ENCODE data around the gene HEPH. TPM values are rescaled to one million over a fixed set of nuclear protein-coding genes. Genes with fewer than 3 reads are reported as not detected.

Gene HEPH
- total and polyA plus RNA-seq, 8 donors: 0.31 to 2.7 (median 0.79) TPM

- no peaks in the 10 kb centered on the region for H3K9me3 ChIP-seq
- H3K27ac ChIP-seq: no peak overlapping the region
- H3K27me3 ChIP-seq: peaks cover 0 to 19% (median 0%) of the 10 kb centered on the region in 4 donors
- TF ChIP-seq CTCF (IDR thresholded peaks at IDR 0.05): no peak
- intact Hi-C loops (cut with DNase I): no loop called here
- ATAC-seq (no peak), FAIRE-seq (no peak), DNase-seq (no peak)
- WGBS, 2 donors: 32 to 42% methylated on average over 1 of the region's 1 CpG
- H3K4me3 ChIP-seq: no peak overlapping the region
- H3K4me1 ChIP-seq: no peaks in the 10 kb centered on the region
- H3K36me3 ChIP-seq: no peaks in the 10 kb centered on the region
Measured at GRCh38 chrX:66142351-66142750, 21.7 kb upstream of the HEPH start.

- Histone ChIP-seq H3K4me1 (no peaks in the 10 kb centered on the region), H3K27ac (no peak overlapping the region), H3K4me3 (no peak overlapping the region), H3K9me3 (no peaks in the 10 kb centered on the region), H3K36me3 (no peaks in the 10 kb centered on the region), H3K27me3 (peaks cover 0 to 19% (median 0%) of the 10 kb centered on the region in 4 donors)
- TF ChIP-seq CTCF (IDR thresholded peaks at IDR 0.05): no peak
- intact Hi-C loops (cut with DNase I): no loop called here
- FAIRE-seq: no peak
- WGBS, 2 donors: 39 to 64% methylated on average over 2 of the region's 2 CpGs
- DNase-seq: no peak
- no peak for ATAC-seq
Measured at GRCh38 chrX:66144258-66144657, 19.8 kb upstream of the HEPH start.

DNA sequence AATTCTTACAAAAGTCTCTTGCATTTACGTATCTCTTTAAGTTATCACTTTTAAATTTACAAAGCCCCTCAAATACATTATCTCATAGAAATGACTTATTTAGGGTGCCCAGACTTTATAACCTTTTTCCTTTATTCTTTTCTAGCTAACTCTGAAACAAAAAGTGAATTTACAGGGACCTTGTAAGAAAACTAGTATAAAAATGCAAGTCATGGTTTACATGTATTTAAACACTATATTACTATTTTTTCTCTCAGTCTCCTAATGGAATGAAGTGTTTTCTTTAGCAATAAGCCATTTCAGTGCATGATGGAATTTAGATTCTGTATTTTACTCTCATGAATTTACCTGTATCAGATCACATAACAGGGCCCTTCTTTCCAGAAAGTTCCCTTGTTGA lies 14.5 kb upstream of the HEPH start:
- no peak for FAIRE-seq
- 62 to 69% methylated on average over 1 of the region's 1 CpG for WGBS, 2 donors
- ATAC-seq: no peak

DNA sequence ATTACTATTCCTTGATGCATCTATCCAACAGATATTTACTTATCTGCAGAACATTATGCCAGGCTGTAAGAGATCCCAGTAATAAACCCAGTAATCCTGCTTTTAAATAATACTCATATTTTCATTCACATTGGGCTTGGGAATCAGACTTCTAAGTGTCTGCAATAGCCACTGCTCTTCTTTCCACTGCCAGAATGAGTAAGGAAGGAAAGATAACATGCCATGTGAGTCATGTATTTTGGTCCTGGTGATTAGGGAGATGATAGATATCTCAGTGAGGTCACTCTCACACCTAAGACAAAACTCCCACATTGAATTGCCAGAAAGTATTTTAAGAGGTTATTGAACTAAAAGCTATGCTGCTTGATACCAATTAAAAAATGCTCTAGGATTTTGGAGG lies 13.9 kb upstream of the HEPH start:
- no peaks in the 10 kb centered on the region for H3K36me3 ChIP-seq
- TF ChIP-seq CTCF (IDR thresholded peaks at IDR 0.05): no peak
- ATAC-seq (no peak), DNase-seq (no peak), FAIRE-seq (no peak)
- intact Hi-C loops (cut with DNase I): no loop called here
- no peaks in the 10 kb centered on the region for H3K9me3 ChIP-seq
- H3K4me3 ChIP-seq: no peak overlapping the region
- no peak overlapping the region for H3K27ac ChIP-seq
- H3K27me3 ChIP-seq: peaks cover 0 to 23% (median 2%) of the 10 kb centered on the region in 4 donors
- H3K4me1 ChIP-seq: no peaks in the 10 kb centered on the region

More for the DNA sequence above, 14.5 kb upstream of the HEPH start:
- H3K27ac ChIP-seq: no peak overlapping the region
- no peaks in the 10 kb centered on the region for H3K9me3 ChIP-seq
- H3K27me3 ChIP-seq: peaks cover 0 to 24% (median under 1%) of the 10 kb centered on the region in 4 donors
- no peak for TF ChIP-seq CTCF (IDR thresholded peaks at IDR 0.05)
- DNase-seq: no peak
- no peaks in the 10 kb centered on the region for H3K4me1 ChIP-seq
- no peaks in the 10 kb centered on the region for H3K36me3 ChIP-seq
- intact Hi-C loops (cut with DNase I): no loop called here
- H3K4me3 ChIP-seq: no peak overlapping the region

DNA sequence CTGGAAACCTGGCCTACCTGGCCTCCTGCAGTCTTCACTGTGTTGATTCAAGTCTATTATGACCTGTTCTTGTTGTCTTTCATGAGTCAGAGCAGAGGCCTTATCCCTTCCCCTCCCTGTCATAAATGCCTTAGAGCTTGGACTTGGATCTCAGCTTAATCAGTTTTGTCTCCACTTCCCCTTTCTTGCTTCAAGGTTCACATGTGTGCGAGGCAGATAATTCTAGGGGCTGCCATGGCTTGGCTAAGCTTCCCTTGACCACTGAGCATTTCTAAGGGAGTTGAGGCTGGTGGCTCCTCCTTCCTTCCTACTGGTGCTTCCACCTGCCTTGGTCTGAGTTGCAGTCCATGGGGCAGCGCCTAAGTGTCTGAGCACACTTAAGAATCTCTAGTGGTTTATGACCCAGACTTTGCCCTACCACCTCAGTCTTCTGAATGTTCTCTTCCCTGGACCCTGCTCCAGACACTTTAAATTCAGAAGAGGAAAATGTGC lies 1.7 kb upstream of the HEPH start:
- H3K4me1 ChIP-seq: no peaks in the 10 kb centered on the region
- DNase-seq: no peak
- H3K36me3 ChIP-seq: no peaks in the 10 kb centered on the region
- H3K9me3 ChIP-seq: no peaks in the 10 kb centered on the region
- intact Hi-C loops (cut with DNase I): no loop called here
- no peak for TF ChIP-seq CTCF (IDR thresholded peaks at IDR 0.05)
- H3K4me3 ChIP-seq: no peak overlapping the region
- no peak overlapping the region for H3K27ac ChIP-seq
- peaks cover 0 to 10% (median 0%) of the 10 kb centered on the region in 4 donors for H3K27me3 ChIP-seq
- WGBS, 2 donors: 54 to 57% methylated on average over 2 of the region's 2 CpGs
- ATAC-seq: peak in 1 of 4 donors; percentile 51
- peak; percentile 95 for FAIRE-seq

All from pancreas (tissue), 10 donors.